ENCODE data around the gene NEURL1. TPM values are rescaled to one million over a fixed set of nuclear protein-coding genes. Genes with fewer than 3 reads are reported as not detected.

NEURL1 gene
- total and polyA plus RNA-seq, 2 donors (not counting 3 experiments of a cell fraction or from before 2014, with no cell fraction given), result 0.06 to 0.22 TPM

DNA sequence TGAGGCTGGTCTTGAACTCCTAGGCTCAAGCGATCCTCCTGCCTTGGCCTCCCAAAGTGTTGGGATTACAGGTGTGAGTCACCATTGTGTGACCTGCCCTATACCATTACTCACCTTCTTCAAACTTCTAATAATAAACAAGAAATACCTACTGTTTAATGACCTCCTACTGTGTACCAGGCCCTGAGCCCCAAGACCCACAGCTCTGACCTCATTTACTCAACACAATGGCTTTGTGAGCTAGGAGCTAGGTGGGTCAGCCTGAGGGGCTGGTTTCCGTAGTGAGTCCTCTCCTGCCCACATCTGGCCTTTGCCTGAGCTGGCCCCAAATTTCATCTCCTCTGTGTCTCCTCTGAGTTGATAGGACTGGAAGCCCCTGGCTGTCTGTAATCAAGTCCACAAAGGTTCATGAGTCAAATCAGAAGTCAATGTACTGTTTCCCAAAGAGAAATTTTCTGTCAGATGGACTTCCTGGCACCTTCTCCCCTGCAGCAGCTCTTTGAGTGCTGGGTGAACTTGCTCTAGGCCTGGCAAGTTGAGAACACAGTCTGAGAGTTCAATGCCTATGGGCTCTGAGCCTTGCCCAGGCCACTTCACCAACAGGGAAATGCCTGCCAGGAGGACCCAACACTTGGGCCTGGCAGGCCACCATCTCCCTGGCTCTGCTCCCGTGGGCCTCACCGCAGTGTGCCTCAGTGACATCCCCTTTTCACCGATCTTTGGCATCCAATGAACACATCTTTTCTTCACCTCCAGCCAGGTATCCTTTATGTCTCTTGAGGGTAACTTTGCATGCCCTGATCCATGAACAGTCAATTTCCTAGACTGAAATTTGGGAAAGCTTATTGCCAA, 24.0 kb downstream of the NEURL1 start:
- H3K4me1 ChIP-seq (ENCODE audit: control insufficient read depth, extremely low read depth, insufficient read depth, low read length), result peaks cover 8% of the 10 kb centered on the region
- no peak overlapping the region for H3K4me3 ChIP-seq (replicated peaks in 1 of 3; ENCODE audit: insufficient read depth in 1 of 3, low read depth in 1 of 3, low read length in 3 of 3)
- H3K36me3 ChIP-seq (ENCODE audit: control insufficient read depth in 2 of 2, extremely low read depth in 1 of 2, insufficient read depth in 2 of 2, low read length in 2 of 2), result no peaks in the 10 kb centered on the region
- no peak overlapping the region for H3K27ac ChIP-seq (ENCODE audit: insufficient read depth, low read depth, low read length)
- H4K20me1 ChIP-seq (replicated peaks; ENCODE audit: control insufficient read depth, extremely low read depth, insufficient read depth, low read length), result no peaks in the 10 kb centered on the region
- CTCF ChIA-PET, result no interaction called here
- no peaks in the 10 kb centered on the region for H3K79me2 ChIP-seq (ENCODE audit: control insufficient read depth, insufficient read depth, low read length)
- DNase-seq (ENCODE audit: low read depth, low spot score), result no peak
- POLR2A ChIA-PET, result no interaction called here
- FAIRE-seq, result no peak
- no peaks in the 10 kb centered on the region for H3K27me3 ChIP-seq (ENCODE audit: control insufficient read depth in 2 of 2, insufficient read depth in 2 of 2, low read length in 2 of 2)
- dilution Hi-C loops (cut with MboI; ENCODE audit: extremely low pct_ligation_motif_present, low sequenced_read_pairs) (no loop called here), intact Hi-C loops (cut with micrococcal nuclease) (no loop called here)
- no peak overlapping the region for H3K9ac ChIP-seq (replicated peaks; ENCODE audit: extremely low read depth, insufficient read depth, low read length)
- no peak overlapping the region for H2AFZ ChIP-seq (ENCODE audit: low read depth, low read length)
- no peaks in the 10 kb centered on the region for H3K9me1 ChIP-seq (replicated peaks; ENCODE audit: control insufficient read depth, extremely low read depth, insufficient read depth, low read length)
- no TSS peak for BruUV-seq (replicated peaks)
- H3K9me3 ChIP-seq (replicated peaks; ENCODE audit: control insufficient read depth, insufficient read depth, low read length), result no peaks in the 10 kb centered on the region
- TF ChIP-seq, protein P1, sequence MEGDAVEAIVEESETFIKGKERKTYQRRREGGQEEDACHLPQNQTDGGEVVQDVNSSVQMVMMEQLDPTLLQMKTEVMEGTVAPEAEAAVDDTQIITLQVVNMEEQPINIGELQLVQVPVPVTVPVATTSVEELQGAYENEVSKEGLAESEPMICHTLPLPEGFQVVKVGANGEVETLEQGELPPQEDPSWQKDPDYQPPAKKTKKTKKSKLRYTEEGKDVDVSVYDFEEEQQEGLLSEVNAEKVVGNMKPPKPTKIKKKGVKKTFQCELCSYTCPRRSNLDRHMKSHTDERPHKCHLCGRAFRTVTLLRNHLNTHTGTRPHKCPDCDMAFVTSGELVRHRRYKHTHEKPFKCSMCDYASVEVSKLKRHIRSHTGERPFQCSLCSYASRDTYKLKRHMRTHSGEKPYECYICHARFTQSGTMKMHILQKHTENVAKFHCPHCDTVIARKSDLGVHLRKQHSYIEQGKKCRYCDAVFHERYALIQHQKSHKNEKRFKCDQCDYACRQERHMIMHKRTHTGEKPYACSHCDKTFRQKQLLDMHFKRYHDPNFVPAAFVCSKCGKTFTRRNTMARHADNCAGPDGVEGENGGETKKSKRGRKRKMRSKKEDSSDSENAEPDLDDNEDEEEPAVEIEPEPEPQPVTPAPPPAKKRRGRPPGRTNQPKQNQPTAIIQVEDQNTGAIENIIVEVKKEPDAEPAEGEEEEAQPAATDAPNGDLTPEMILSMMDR (IDR thresholded peaks at IDR 0.05; ENCODE audit: extremely low read depth in 1 of 2, insufficient read depth in 1 of 2, low read depth in 1 of 2, low read length in 2 of 2), result no peak
- TF ChIP-seq JUN (IDR thresholded peaks at IDR 0.05; ENCODE audit: borderline replicate concordance, insufficient read depth, insufficient read length, low read depth), result no peak
- TF ChIP-seq POLR2AphosphoS5 (IDR thresholded peaks at IDR 0.05; ENCODE audit: insufficient read depth, low read depth, low read length), result no peak
- no peak for TF ChIP-seq MAX (IDR thresholded peaks at IDR 0.05; ENCODE audit: insufficient read depth, insufficient read length)
- TF ChIP-seq EZH2 (IDR thresholded peaks at IDR 0.05; ENCODE audit: borderline replicate concordance, low read depth, low read length, severe bottlenecking), result no peak
- TF ChIP-seq MYC (IDR thresholded peaks at IDR 0.05; ENCODE audit: low read depth, low read length), result no peak
- no peak for TF ChIP-seq POLR2A (IDR thresholded peaks at IDR 0.05; ENCODE audit: low read depth, low read length)
- H3K4me2 ChIP-seq (ENCODE audit: insufficient read depth, low read length), result no peak overlapping the region

All from endothelial cell of umbilical vein (primary cell).